CD4-positive, alpha-beta memory T cell (primary cell): Measurements from ENCODE around the gene PIP4K2A. TPM values are rescaled to one million over a fixed set of nuclear protein-coding genes. Genes with fewer than 3 reads are reported as not detected.
A peak's percentile ranks its signal among the peaks of the same experiment; 100 is the strongest.

Experiments
- CTCF ChIA-PET: fragments of 350-600 bp; sonication (Branson Sonifier 250); formaldehyde crosslinking; loops from one replicate; lab custom pipeline; 2021; ENCODE audit warnings: inconsistent platforms; ENCODE audit not compliant: partially characterized antibody; lab: Charles Lee
- POLR2A ChIA-PET: fragments of 350-600 bp; sonication (Branson Sonifier 250); formaldehyde crosslinking; loops from one replicate; lab custom pipeline; 2021; ENCODE audit not compliant: partially characterized antibody; lab: Charles Lee
- DNase-seq, 5 donors: peaks; one replicate each; pipeline versions ENCODE4 v3.0.0 to v3.0.0-alpha.2; 2020 to 2022; ENCODE audit warnings: mixed read lengths in 1 of 5
- H3K27ac ChIP-seq: one replicate; pipeline ENCODE4 v1.7.0; 2013; ENCODE audit warnings: low read depth, low read length
- H3K27me3 ChIP-seq: 2 replicates; pipeline ENCODE4 v1.7.0; 2013; ENCODE audit warnings: mild to moderate bottlenecking, low read length, moderate library complexity; ENCODE audit not compliant: insufficient read depth
- H3K36me3 ChIP-seq: 2 replicates; pipeline ENCODE4 v1.7.0; 2013; ENCODE audit warnings: mild to moderate bottlenecking, low read length, moderate library complexity; ENCODE audit not compliant: insufficient read depth
- H3K4me1 ChIP-seq: 2 replicates; pipeline ENCODE4 v1.7.0; 2013; ENCODE audit warnings: mild to moderate bottlenecking, low read length, moderate library complexity; ENCODE audit not compliant: insufficient read depth
- H3K4me3 ChIP-seq, 2 donors: one replicate each; pipeline ENCODE4 v1.7.0; 2013; ENCODE audit warnings: low read length in 2 of 2, mild to moderate bottlenecking in 1 of 2
- H3K9me3 ChIP-seq, 2 donors: one replicate each; pipeline ENCODE4 v1.7.0; 2013; ENCODE audit warnings: low read length in 2 of 2, control low read depth in 1 of 2; ENCODE audit not compliant: control insufficient read depth in 1 of 2
- H3K27ac Mint-ChIP-seq, 7 donors: one replicate each; pipeline ENCODE4 v1.8.0; 2020 to 2021; ENCODE audit warnings: mixed read lengths in 7 of 7, mild to moderate bottlenecking in 6 of 7, inconsistent platforms in 3 of 7, moderate library complexity in 3 of 7
- H3K27me3 Mint-ChIP-seq, 2 donors: one replicate each; pipeline ENCODE4 v1.8.0; 2020 to 2021; ENCODE audit warnings: mixed read lengths in 2 of 2
- H3K36me3 Mint-ChIP-seq, 2 donors: one replicate each; pipeline ENCODE4 v1.8.0; 2020 to 2021; ENCODE audit warnings: mixed read lengths in 2 of 2, inconsistent platforms in 1 of 2, mild to moderate bottlenecking in 1 of 2
- H3K4me1 Mint-ChIP-seq, 4 donors: one replicate each; pipeline ENCODE4 v1.8.0; 2020 to 2021; ENCODE audit warnings: mixed read lengths in 4 of 4, mild to moderate bottlenecking in 1 of 4
- H3K4me3 Mint-ChIP-seq, 8 donors: one replicate each; pipeline ENCODE4 v1.8.0; 2020 to 2021; ENCODE audit warnings: mixed read lengths in 8 of 8, mild to moderate bottlenecking in 7 of 8, moderate library complexity in 6 of 8, inconsistent platforms in 3 of 8
- H3K9me3 Mint-ChIP-seq, 8 donors: one replicate each; pipeline ENCODE4 v1.8.0; 2020 to 2021; ENCODE audit warnings: mixed read lengths in 8 of 8, mild to moderate bottlenecking in 5 of 8, inconsistent platforms in 3 of 8, moderate library complexity in 1 of 8
- intact Hi-C: fragments of 100-400 bp; cut with micrococcal nuclease; formaldehyde crosslinking; loops from one replicate; pipeline ENCODE4 v1.15.1; 2023
- polyA plus RNA-seq, 2 donors: library from polyadenylated mRNA; unstranded; fragments of 300-500 nt; fragmentation: Illumina TruSeq; gene quantifications; one replicate each; pipeline ENCODE4 v1.2.3, GENCODE V29; 2021
- total RNA-seq, 2 experiments: library from RNA; stranded (reverse); gene quantifications; one replicate each; pipeline ENCODE4 v1.2.3, GENCODE V29; 2021

PIP4K2A gene
- total RNA-seq (100 to 1,000 TPM; 171 to 179 TPM), polyA plus RNA-seq (10 to 100 TPM; 33.4 to 87.0 TPM)

DNA sequence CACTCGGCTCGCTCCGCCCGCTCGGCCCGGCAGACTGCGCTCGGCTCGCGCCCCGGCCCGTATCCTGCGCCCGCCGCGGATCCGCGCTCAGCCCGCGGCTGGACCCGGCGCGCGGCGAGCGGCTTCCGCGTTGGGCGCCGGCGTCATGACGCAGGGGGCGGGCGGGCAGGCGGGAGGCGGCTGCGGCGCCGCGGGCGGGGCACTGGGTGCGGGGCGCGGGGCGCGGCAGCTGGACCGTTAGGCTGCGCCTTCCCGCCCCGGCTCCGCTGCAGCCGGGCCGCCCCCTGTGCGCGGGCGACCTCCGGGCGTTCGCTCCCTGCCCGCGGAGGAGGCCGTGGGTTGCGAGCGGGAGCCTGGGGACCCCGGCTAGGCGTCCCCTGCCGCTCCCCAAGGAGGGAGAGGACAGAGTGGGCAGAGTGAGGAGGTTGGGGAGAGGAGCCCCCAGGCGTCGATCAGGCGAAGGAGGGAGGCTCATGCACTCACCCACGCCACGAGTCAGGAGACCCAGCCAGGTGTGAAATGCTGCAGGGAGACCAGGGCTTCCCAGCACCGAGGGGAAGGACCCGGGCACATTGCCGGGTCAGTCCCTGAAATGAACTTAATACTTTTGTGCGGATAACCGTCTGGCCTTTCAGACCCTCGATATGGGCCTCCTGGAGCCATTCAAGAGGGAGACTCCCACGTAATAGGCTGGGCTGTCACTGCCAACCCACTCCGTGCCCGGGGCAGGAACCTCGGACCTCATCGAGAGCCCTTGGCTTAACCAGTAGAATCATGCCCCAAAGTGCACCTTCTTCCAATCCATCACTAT is at the start of gene PIP4K2A:
TSS of gene PIP4K2A (minus strand) at position 100 of the 811 bp plus-strand sequence. CDS start 252 bp downstream, outside the sequence.
- ChIA-PET POLR2A (interaction anchor here (0.9 to 9.0 kb wide), 20 partner anchors 8 to 399 kb away, joined by 3 to 189 read pairs (median 6); partner anchors contain the start of gene COMMD3), CTCF (interaction anchor here (1.2 kb wide), 1 partner anchor 96 kb away, joined by 4 read pairs; no protein-coding TSS in a partner anchor)
- Histone ChIP-seq H3K27ac (peak within 1 kb of the TSS; percentile 88), H3K4me3 (peak within 1 kb of the TSS; percentile 77 to 79), H3K36me3 (no peaks in the 10 kb centered on the region), H3K4me1 (peaks cover 34% of the 10 kb centered on the region), H3K9me3 (no peaks in the 10 kb centered on the region), H3K27me3 (no peaks in the 10 kb centered on the region)
- Mint-ChIP-seq H3K9me3 (no peaks in the 10 kb centered on the region), H3K4me3 (peak within 1 kb of the TSS; percentile 87 to 98 (median 96)), H3K27ac (peak within 1 kb of the TSS; percentile 88 to 96 (median 92)), H3K36me3 (peaks cover 0 to 15% of the 10 kb centered on the region in 2 donors), H3K4me1 (peaks cover 28 to 40% (median 31%) of the 10 kb centered on the region in 4 donors), H3K27me3 (no peaks in the 10 kb centered on the region)
- intact Hi-C loops = loop anchor here (1.0 to 10.0 kb wide), 4 partner anchors 32 to 270 kb away; no protein-coding TSS in a partner anchor
- peak; percentile 71 to 84 (median 81) for DNase-seq

DNA sequence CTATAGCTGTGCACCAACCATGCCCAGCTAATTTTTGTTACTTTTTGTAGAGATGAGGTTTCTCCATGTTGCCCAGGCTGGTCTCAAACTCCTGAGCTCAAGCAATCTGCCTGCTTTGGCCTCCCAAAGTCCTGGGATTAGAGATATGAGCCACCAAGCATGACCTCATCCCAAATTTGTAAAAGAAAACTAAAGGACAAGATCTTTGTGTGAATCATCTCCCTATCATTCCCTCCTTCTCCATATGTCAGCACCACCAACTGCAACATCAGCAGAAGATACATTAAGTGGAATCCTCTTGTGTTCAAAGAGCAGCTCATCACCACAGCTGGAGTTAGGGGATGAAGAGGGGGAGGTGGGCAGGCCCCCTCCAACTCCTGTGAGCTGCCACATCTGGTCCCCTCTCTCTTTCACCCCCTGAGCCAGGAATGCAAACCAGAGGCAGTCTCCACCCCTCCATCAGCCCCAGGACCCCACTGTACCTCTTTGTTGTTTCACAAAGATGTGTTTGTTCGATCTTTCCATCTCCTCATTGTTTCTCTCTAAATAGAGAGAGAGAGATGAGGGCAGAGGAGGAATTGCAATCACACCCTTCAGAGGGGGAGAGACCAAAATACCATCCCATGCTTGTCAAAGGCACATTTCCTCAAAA is 47.3 kb upstream of the PIP4K2A start:
- Histone ChIP-seq H3K4me1 (no peaks in the 10 kb centered on the region), H3K4me3 (no peak overlapping the region), H3K27ac (no peak overlapping the region), H3K9me3 (no peaks in the 10 kb centered on the region), H3K27me3 (no peaks in the 10 kb centered on the region), H3K36me3 (no peaks in the 10 kb centered on the region)
- ChIA-PET CTCF (no interaction called here), POLR2A (no interaction called here)
- no peaks in the 10 kb centered on the region for H3K36me3 Mint-ChIP-seq
- no peaks in the 10 kb centered on the region for H3K9me3 Mint-ChIP-seq
- H3K4me1 Mint-ChIP-seq = no peaks in the 10 kb centered on the region
- intact Hi-C loops = no loop called here
- H3K27me3 Mint-ChIP-seq = peaks cover 4 to 9% of the 10 kb centered on the region in 2 donors
- DNase-seq = no peak
- no peak overlapping the region for H3K4me3 Mint-ChIP-seq
- H3K27ac Mint-ChIP-seq = no peak overlapping the region

DNA sequence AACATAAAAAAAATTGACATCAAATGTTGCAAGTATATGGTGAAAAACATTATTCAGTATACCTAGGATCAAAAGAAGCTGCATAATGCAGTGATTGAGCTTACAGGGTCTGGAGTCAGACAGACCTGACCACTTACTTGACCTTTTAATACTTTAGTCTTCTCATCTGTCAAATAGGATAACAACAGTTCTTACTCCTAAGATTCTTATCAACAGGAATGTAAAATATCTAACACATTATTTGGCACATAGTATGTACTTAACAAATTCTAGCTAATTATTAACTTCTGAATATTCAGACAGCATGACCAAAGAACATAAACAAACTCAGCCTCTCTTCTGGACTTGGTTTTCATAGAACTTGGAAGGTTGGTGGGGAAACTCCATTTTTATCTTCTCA is 45.6 kb upstream of the PIP4K2A start:
- H3K4me1 Mint-ChIP-seq = no peaks in the 10 kb centered on the region
- ChIA-PET CTCF (no interaction called here), POLR2A (no interaction called here)
- no peak for DNase-seq
- Histone ChIP-seq H3K4me3 (no peak overlapping the region), H3K36me3 (no peaks in the 10 kb centered on the region), H3K27ac (no peak overlapping the region), H3K4me1 (no peaks in the 10 kb centered on the region), H3K9me3 (no peaks in the 10 kb centered on the region), H3K27me3 (no peaks in the 10 kb centered on the region)
- H3K36me3 Mint-ChIP-seq = no peaks in the 10 kb centered on the region
- intact Hi-C loops = no loop called here
- peaks cover 5 to 9% of the 10 kb centered on the region in 2 donors for H3K27me3 Mint-ChIP-seq
- no peak overlapping the region for H3K4me3 Mint-ChIP-seq
- H3K27ac Mint-ChIP-seq = no peak overlapping the region
- no peaks in the 10 kb centered on the region for H3K9me3 Mint-ChIP-seq

DNA sequence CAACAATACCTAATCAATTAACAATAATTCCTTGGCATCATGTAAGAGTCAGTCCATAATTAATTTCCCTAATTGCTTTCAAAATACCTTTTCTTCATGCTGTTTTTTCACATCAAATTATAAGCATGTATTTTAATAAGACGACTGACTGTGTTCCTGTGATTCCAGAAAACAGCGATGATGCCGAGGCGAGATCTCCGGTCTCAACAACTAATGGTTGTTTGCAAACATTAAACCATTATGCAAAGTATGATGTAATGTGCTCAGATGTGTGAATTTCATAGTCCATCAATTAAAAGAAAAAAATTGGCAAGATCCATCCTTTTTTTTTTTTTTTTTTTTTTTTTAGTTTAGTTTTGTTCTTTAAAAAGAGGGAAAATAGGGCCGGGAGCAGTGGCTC is 44.5 kb upstream of the PIP4K2A start:
- intact Hi-C loops = no loop called here
- Histone ChIP-seq H3K9me3 (no peaks in the 10 kb centered on the region), H3K27ac (no peak overlapping the region), H3K4me3 (no peak overlapping the region), H3K4me1 (no peaks in the 10 kb centered on the region), H3K36me3 (no peaks in the 10 kb centered on the region), H3K27me3 (no peaks in the 10 kb centered on the region)
- DNase-seq = no peak
- Mint-ChIP-seq H3K4me3 (no peak overlapping the region), H3K27me3 (peaks cover 5 to 9% of the 10 kb centered on the region in 2 donors), H3K27ac (no peak overlapping the region), H3K36me3 (no peaks in the 10 kb centered on the region), H3K4me1 (no peaks in the 10 kb centered on the region), H3K9me3 (no peaks in the 10 kb centered on the region)
- ChIA-PET POLR2A (no interaction called here), CTCF (no interaction called here)

DNA sequence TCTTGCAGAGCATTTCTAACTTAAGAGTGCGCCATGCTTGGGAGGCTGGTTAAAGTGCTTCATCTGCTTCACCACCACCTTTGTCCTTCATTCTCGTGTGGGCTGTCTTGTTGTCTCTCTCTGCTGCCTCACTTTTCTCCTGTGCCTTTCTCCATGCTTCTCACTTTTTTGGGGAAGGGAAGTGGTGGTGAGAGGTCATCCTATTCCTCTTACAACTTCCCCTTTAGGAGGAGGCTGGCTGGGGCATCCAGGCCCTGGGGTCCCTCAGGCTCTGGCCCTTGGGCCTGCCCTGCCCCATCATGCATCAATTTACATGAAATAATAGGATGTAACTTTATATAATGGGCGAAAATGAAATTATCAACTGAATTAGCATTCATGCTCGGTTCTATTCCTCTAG is 39.9 kb upstream of the PIP4K2A start:
- no peak for DNase-seq
- peaks cover 2% of the 10 kb centered on the region in 2 donors for H3K27me3 Mint-ChIP-seq
- no peaks in the 10 kb centered on the region for H3K36me3 ChIP-seq
- no peaks in the 10 kb centered on the region for H3K36me3 Mint-ChIP-seq
- no peaks in the 10 kb centered on the region for H3K9me3 Mint-ChIP-seq
- no peaks in the 10 kb centered on the region for H3K4me1 ChIP-seq
- H3K4me3 ChIP-seq = no peak overlapping the region
- ChIA-PET POLR2A (interaction anchor here (1.3 kb wide), 1 partner anchor 10 kb away, joined by 3 read pairs; no protein-coding TSS in a partner anchor), CTCF (no interaction called here)
- H3K27ac Mint-ChIP-seq = no peak overlapping the region
- no peak overlapping the region for H3K27ac ChIP-seq
- H3K4me3 Mint-ChIP-seq = no peak overlapping the region
- H3K9me3 ChIP-seq = no peaks in the 10 kb centered on the region
- peaks cover 3 to 9% (median 5%) of the 10 kb centered on the region in 4 donors for H3K4me1 Mint-ChIP-seq
- H3K27me3 ChIP-seq = no peaks in the 10 kb centered on the region
- intact Hi-C loops = no loop called here

DNA sequence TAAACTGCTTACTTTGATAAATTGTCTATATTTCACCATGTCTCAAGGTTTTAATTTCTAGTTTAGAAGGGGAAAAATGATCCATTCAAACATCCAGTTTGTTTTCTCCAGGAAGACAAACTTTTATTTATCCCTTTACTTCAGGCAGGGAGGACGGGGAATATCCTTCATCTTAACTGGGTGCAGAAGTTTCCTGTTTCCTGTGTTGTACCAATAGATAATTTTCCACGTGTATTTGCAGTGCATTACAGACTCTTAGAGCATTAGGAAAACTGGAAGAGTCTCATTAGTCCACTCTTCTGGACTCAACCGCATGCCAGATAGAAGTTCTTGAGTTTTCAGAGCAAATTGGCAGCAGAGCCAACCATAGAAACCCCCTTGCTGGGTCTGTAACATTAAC is 39.4 kb upstream of the PIP4K2A start:
- no peak for DNase-seq
- ChIA-PET CTCF (no interaction called here), POLR2A (no interaction called here)
- H3K4me1 ChIP-seq = no peaks in the 10 kb centered on the region
- intact Hi-C loops = no loop called here
- H3K36me3 Mint-ChIP-seq = no peaks in the 10 kb centered on the region
- no peaks in the 10 kb centered on the region for H3K36me3 ChIP-seq
- no peak overlapping the region for H3K4me3 ChIP-seq
- no peaks in the 10 kb centered on the region for H3K27me3 ChIP-seq
- H3K9me3 Mint-ChIP-seq = no peaks in the 10 kb centered on the region
- peaks cover 2% of the 10 kb centered on the region in 2 donors for H3K27me3 Mint-ChIP-seq
- H3K27ac Mint-ChIP-seq = no peak overlapping the region
- H3K4me3 Mint-ChIP-seq = no peak overlapping the region
- no peaks in the 10 kb centered on the region for H3K9me3 ChIP-seq
- H3K4me1 Mint-ChIP-seq = peaks cover 3 to 9% (median 5%) of the 10 kb centered on the region in 4 donors
- H3K27ac ChIP-seq = no peak overlapping the region

DNA sequence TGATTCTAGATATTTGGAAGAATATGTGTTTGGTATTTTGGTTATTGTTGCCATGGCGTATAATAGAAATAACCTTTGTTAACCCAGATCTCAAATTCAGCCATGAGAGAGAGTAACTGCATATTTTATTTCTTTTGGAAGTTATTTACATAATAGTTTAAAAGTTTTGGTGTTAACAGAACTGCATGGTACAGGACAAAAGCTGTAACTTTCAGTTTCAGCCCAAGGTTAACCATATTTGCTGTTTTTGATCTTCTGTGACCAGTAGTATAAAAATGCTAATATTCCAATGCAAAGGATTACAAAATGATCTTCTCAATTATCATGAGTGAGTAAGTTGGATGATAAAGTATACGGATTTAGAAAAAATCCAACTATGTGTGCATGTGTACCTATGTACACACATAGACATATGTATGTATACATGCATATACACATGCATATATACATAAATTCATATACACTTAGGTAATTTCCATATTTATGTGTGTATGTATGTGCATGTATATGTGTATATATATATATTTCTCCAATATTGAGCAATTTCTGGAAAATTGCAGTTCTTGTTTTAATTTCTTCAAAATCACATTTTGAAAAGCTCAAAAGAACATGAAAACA is 38.0 kb upstream of the PIP4K2A start:
- H3K9me3 Mint-ChIP-seq = peaks cover 0 to 3% (median 0%) of the 10 kb centered on the region in 8 donors
- intact Hi-C loops = no loop called here
- Histone ChIP-seq H3K36me3 (no peaks in the 10 kb centered on the region), H3K9me3 (no peaks in the 10 kb centered on the region), H3K4me1 (no peaks in the 10 kb centered on the region), H3K4me3 (no peak overlapping the region), H3K27ac (no peak overlapping the region), H3K27me3 (no peaks in the 10 kb centered on the region)
- no peaks in the 10 kb centered on the region for H3K36me3 Mint-ChIP-seq
- H3K4me3 Mint-ChIP-seq = no peak overlapping the region
- peaks cover 3 to 9% (median 5%) of the 10 kb centered on the region in 4 donors for H3K4me1 Mint-ChIP-seq
- ChIA-PET POLR2A (no interaction called here), CTCF (interaction anchor here (1.4 kb wide), 1 partner anchor 168 kb away, joined by 3 read pairs; no protein-coding TSS in a partner anchor)
- H3K27me3 Mint-ChIP-seq = peaks cover 0 to 2% of the 10 kb centered on the region in 2 donors
- no peak for DNase-seq
- H3K27ac Mint-ChIP-seq = no peak overlapping the region
